Trophoblast cell (in vitro differentiated cells and primary cell): ENCODE data around the gene SIM2.

ENCODE experiments used
- DNase-seq, 2 donors: peaks; one replicate each; pipeline ENCODE4 v3.0.0-alpha.2; 2016
- H2AFZ ChIP-seq: 2 replicates; pipeline ENCODE4 v1.6.1; 2013; ENCODE audit warnings: low read length, moderate library complexity, mild to moderate bottlenecking; ENCODE audit not compliant: insufficient read depth, poor library complexity
- H2AK5ac ChIP-seq: 2 replicates; pipeline ENCODE4 v1.6.1; 2013; ENCODE audit warnings: mild to moderate bottlenecking, low read length
- H2BK120ac ChIP-seq: 2 replicates; pipeline ENCODE4 v1.6.1; 2013; ENCODE audit warnings: low read length, mild to moderate bottlenecking, moderate library complexity; ENCODE audit not compliant: insufficient read depth, poor library complexity
- H2BK12ac ChIP-seq: 2 replicates; pipeline ENCODE4 v1.6.1; 2013; ENCODE audit warnings: mild to moderate bottlenecking, low read length, moderate library complexity
- H2BK5ac ChIP-seq: 2 replicates; pipeline ENCODE4 v1.6.1; 2013; ENCODE audit warnings: low read length, low read depth, moderate library complexity, mild to moderate bottlenecking; ENCODE audit not compliant: poor library complexity
- H3K14ac ChIP-seq: 2 replicates; pipeline ENCODE4 v1.6.1; 2013; ENCODE audit warnings: mild to moderate bottlenecking, low read length
- H3K18ac ChIP-seq: 2 replicates; pipeline ENCODE4 v1.6.1; 2013; ENCODE audit warnings: mild to moderate bottlenecking, low read length
- H3K23ac ChIP-seq: 2 replicates; pipeline ENCODE4 v1.6.1; 2013; ENCODE audit warnings: low read length
- H3K27ac ChIP-seq: 2 replicates; pipeline ENCODE4 v1.5.1; 2013; ENCODE audit warnings: low read depth, mild to moderate bottlenecking, inconsistent platforms, low read length, moderate library complexity
- H3K27me3 ChIP-seq: 2 replicates; pipeline ENCODE4 v1.6.1; 2013; ENCODE audit warnings: inconsistent platforms, mild to moderate bottlenecking, low read length, moderate library complexity; ENCODE audit not compliant: insufficient read depth
- H3K36me3 ChIP-seq, 2 experiments: 1 replicate in 1 of 2; 2 replicates in 1 of 2; pipeline ENCODE4 v1.6.1; 2013; ENCODE audit warnings: low read length in 2 of 2, mild to moderate bottlenecking in 2 of 2, moderate library complexity in 1 of 2; ENCODE audit not compliant: insufficient read depth in 2 of 2, control insufficient read depth in 1 of 2
- H3K4ac ChIP-seq: 2 replicates; pipeline ENCODE4 v1.6.1; 2013; ENCODE audit warnings: low read depth, mild to moderate bottlenecking, low read length, moderate library complexity
- H3K4me1 ChIP-seq, 2 experiments: 1 replicate in 1 of 2; 2 replicates in 1 of 2; pipeline ENCODE4 v1.6.1; 2013; ENCODE audit warnings: low read length in 2 of 2, mild to moderate bottlenecking in 2 of 2, moderate library complexity in 1 of 2; ENCODE audit not compliant: insufficient read depth in 2 of 2, control insufficient read depth in 1 of 2
- H3K4me2 ChIP-seq: 2 replicates; pipeline ENCODE4 v1.6.1; 2013; ENCODE audit warnings: inconsistent platforms, mild to moderate bottlenecking, low read length, moderate library complexity
- H3K4me3 ChIP-seq: 2 replicates; pipeline ENCODE4 v1.5.1; 2013; ENCODE audit warnings: mild to moderate bottlenecking, low read depth, low read length, inconsistent platforms
- H3K79me1 ChIP-seq: one replicate; pipeline ENCODE4 v1.6.1; 2013; ENCODE audit warnings: low read length
- H3K79me2 ChIP-seq: 2 replicates; pipeline ENCODE4 v1.6.1; 2013; ENCODE audit warnings: low read length, mild to moderate bottlenecking; ENCODE audit not compliant: control insufficient read depth, insufficient read depth, poor library complexity
- H3K9ac ChIP-seq: 2 replicates; pipeline ENCODE4 v1.6.1; 2013; ENCODE audit warnings: mild to moderate bottlenecking, low read length
- H3K9me3 ChIP-seq: 2 replicates; pipeline ENCODE4 v1.6.1; 2013; ENCODE audit warnings: low read depth, mild to moderate bottlenecking, control low read depth, inconsistent platforms, low read length; ENCODE audit not compliant: insufficient read depth
- H4K12ac ChIP-seq: 2 replicates; pipeline ENCODE4 v1.6.1; 2013; ENCODE audit warnings: low read depth, mild to moderate bottlenecking, low read length, moderate library complexity
- H4K8ac ChIP-seq: 2 replicates; pipeline ENCODE4 v1.6.1; 2013; ENCODE audit warnings: low read depth, mild to moderate bottlenecking, low read length, moderate library complexity
- H4K91ac ChIP-seq: one replicate; pipeline ENCODE4 v1.6.1; 2013; ENCODE audit warnings: low read depth, mild to moderate bottlenecking, low read length, moderate library complexity
- WGBS: extraction: QIAGEN DNeasy Blood & Tissue Kit; methylation state at CpG from one replicate; pipeline ENCODE4 v1.1.7; 2013; ENCODE audit warnings: missing lambda C conversion rate; ENCODE audit not compliant: insufficient read length, insufficient coverage; ENCODE audit errors: extremely low coverage; 5-methylcytosine and 5-hydroxymethylcytosine counted together

The SIM2 gene

GRCh38 chr21:36722370-36723368 is 23.8 kb downstream of the SIM2 start:
- no CpG with 5 or more reads among the region's 25 CpGs for WGBS
- Histone ChIP-seq H3K4me3 (no peak overlapping the region), H3K79me1 (no peaks in the 10 kb centered on the region), H3K4me2 (no peak overlapping the region), H3K18ac (no peak overlapping the region), H3K27me3 (no peaks in the 10 kb centered on the region), H2BK12ac (no peak overlapping the region), H3K9ac (no peak overlapping the region), H3K23ac (no peak overlapping the region), H2BK120ac (no peak overlapping the region), H2BK5ac (no peak overlapping the region), H3K4me1 (no peaks in the 10 kb centered on the region), H4K91ac (no peak overlapping the region), H3K4ac (no peak overlapping the region), H3K36me3 (no peaks in the 10 kb centered on the region), H2AK5ac (no peak overlapping the region), H4K12ac (no peak overlapping the region), H2AFZ (no peak overlapping the region), H3K9me3 (no peaks in the 10 kb centered on the region), H3K14ac (no peak overlapping the region), H3K79me2 (no peaks in the 10 kb centered on the region), H3K27ac (no peak overlapping the region), H4K8ac (no peak overlapping the region)
- no peak for DNase-seq

- H2AFZ ChIP-seq, result no peak overlapping the region
- H3K9ac ChIP-seq, result no peak overlapping the region
- H3K27ac ChIP-seq, result no peak overlapping the region
- no peaks in the 10 kb centered on the region for H3K9me3 ChIP-seq
- H3K4me1 ChIP-seq, result no peaks in the 10 kb centered on the region
- no peak overlapping the region for H3K23ac ChIP-seq
- no peak overlapping the region for H2AK5ac ChIP-seq
- no peak overlapping the region for H3K4ac ChIP-seq
- H4K12ac ChIP-seq, result no peak overlapping the region
- H2BK120ac ChIP-seq, result no peak overlapping the region
- H3K14ac ChIP-seq, result no peak overlapping the region
- no peak overlapping the region for H3K18ac ChIP-seq
- no peaks in the 10 kb centered on the region for H3K79me1 ChIP-seq
- H3K4me2 ChIP-seq, result no peak overlapping the region
- WGBS, result no CpG with 5 or more reads among the region's 14 CpGs
- no peak for DNase-seq
- H3K36me3 ChIP-seq, result no peaks in the 10 kb centered on the region
- no peak overlapping the region for H4K91ac ChIP-seq
- H4K8ac ChIP-seq, result no peak overlapping the region
- H3K4me3 ChIP-seq, result no peak overlapping the region
- H2BK12ac ChIP-seq, result no peak overlapping the region
- no peak overlapping the region for H2BK5ac ChIP-seq
- H3K27me3 ChIP-seq, result no peaks in the 10 kb centered on the region
- no peaks in the 10 kb centered on the region for H3K79me2 ChIP-seq
Observed at GRCh38 chr21:36723371-36723881, 24.5 kb downstream of the SIM2 start.

GRCh38 chr21:36724660-36725059 is 25.7 kb downstream of the SIM2 start:
- Histone ChIP-seq H2BK5ac (no peak overlapping the region), H2AFZ (no peak overlapping the region), H2AK5ac (no peak overlapping the region), H4K91ac (no peak overlapping the region), H3K4me2 (no peak overlapping the region), H3K23ac (no peak overlapping the region), H3K4ac (no peak overlapping the region), H3K4me3 (no peak overlapping the region), H2BK120ac (no peak overlapping the region), H3K36me3 (no peaks in the 10 kb centered on the region), H3K27me3 (no peaks in the 10 kb centered on the region), H3K9ac (no peak overlapping the region), H3K79me1 (no peaks in the 10 kb centered on the region), H4K8ac (no peak overlapping the region), H2BK12ac (no peak overlapping the region), H3K9me3 (no peaks in the 10 kb centered on the region), H3K14ac (no peak overlapping the region), H3K18ac (no peak overlapping the region), H3K79me2 (no peaks in the 10 kb centered on the region), H4K12ac (no peak overlapping the region), H3K4me1 (no peaks in the 10 kb centered on the region), H3K27ac (no peak overlapping the region)
- DNase-seq, result no peak
- no CpG with 5 or more reads among the region's 3 CpGs for WGBS

GRCh38 chr21:36725793-36726386 is 27.0 kb downstream of the SIM2 start:
- H3K4me3 ChIP-seq, result no peak overlapping the region
- no peak for DNase-seq
- WGBS, result no CpG with 5 or more reads among the region's 12 CpGs
- no peak overlapping the region for H4K8ac ChIP-seq
- H3K4ac ChIP-seq, result no peak overlapping the region
- H2BK5ac ChIP-seq, result no peak overlapping the region
- H3K23ac ChIP-seq, result no peak overlapping the region
- H2AK5ac ChIP-seq, result no peak overlapping the region
- H2BK12ac ChIP-seq, result no peak overlapping the region
- no peak overlapping the region for H3K14ac ChIP-seq
- H3K9me3 ChIP-seq, result no peaks in the 10 kb centered on the region
- H2BK120ac ChIP-seq, result no peak overlapping the region
- no peaks in the 10 kb centered on the region for H3K79me2 ChIP-seq
- H3K4me1 ChIP-seq, result no peaks in the 10 kb centered on the region
- H4K12ac ChIP-seq, result no peak overlapping the region
- no peaks in the 10 kb centered on the region for H3K27me3 ChIP-seq
- no peaks in the 10 kb centered on the region for H3K79me1 ChIP-seq
- no peak overlapping the region for H3K9ac ChIP-seq
- H2AFZ ChIP-seq, result no peak overlapping the region
- H3K18ac ChIP-seq, result no peak overlapping the region
- H4K91ac ChIP-seq, result no peak overlapping the region
- H3K27ac ChIP-seq, result no peak overlapping the region
- no peak overlapping the region for H3K4me2 ChIP-seq
- no peaks in the 10 kb centered on the region for H3K36me3 ChIP-seq
